Stimulated activated CD8-positive, alpha-beta memory T cell treated with anti-CD3 and anti-CD28 coated beads, Interleukin-7, amount 100 ng/mL, for 1 hour (primary cell): ENCODE results near the gene CCDC106.

Experiments used
- DNase-seq, 2 donors: peaks; one replicate each; pipeline ENCODE4 v3.0.0-alpha.2; 2020; ENCODE audit warnings: low read depth in 2 of 2

CCDC106 gene

GRCh38 chr19:55635856-55636440, 12.1 kb upstream of the CCDC106 start:
- no peak for DNase-seq

- DNase-seq: no peak
These were observed 11.3 kb upstream of the CCDC106 start for GRCh38 chr19:55636723-55637122.

GRCh38 chr19:55637534-55637933, 10.5 kb upstream of the CCDC106 start:
- no peak for DNase-seq

- DNase-seq: no peak
These were observed 9.1 kb upstream of the CCDC106 start for GRCh38 chr19:55638864-55639359.

- DNase-seq: no peak
These were observed 7.9 kb upstream of the CCDC106 start for GRCh38 chr19:55640043-55640576.

- DNase-seq: no peak
These were observed 7.2 kb upstream of the CCDC106 start, which contains the start of gene ZNF580 for GRCh38 chr19:55640577-55641425. Gene ZNF580, plus strand, starts transcription at chr19:55641002. Its CDS starts 1,507 bp downstream, at chr19:55642509.

- DNase-seq: no peak
These were observed 6.4 kb upstream of the CCDC106 start for GRCh38 chr19:55641426-55642152.

GRCh38 chr19:55642153-55643002, 5.6 kb upstream of the CCDC106 start:
- DNase-seq: no peak

GRCh38 chr19:55643003-55643886, 4.8 kb upstream of the CCDC106 start, which contains the start of gene ZNF581:
Gene ZNF581, plus strand, starts transcription at chr19:55643649. Its CDS starts 923 bp downstream, at chr19:55644572.
- peak; percentile 54 to 55 for DNase-seq

- no peak for DNase-seq
These were observed 4.2 kb upstream of the CCDC106 start for GRCh38 chr19:55643887-55644176.

- no peak for DNase-seq
These were observed 3.7 kb upstream of the CCDC106 start for GRCh38 chr19:55644191-55644833.

- DNase-seq: no peak
These were observed 3.0 kb upstream of the CCDC106 start for GRCh38 chr19:55644842-55645511.

- no peak for DNase-seq
These were observed 2.5 kb upstream of the CCDC106 start for GRCh38 chr19:55645512-55645881.

GRCh38 chr19:55646889-55647731, 902 bp upstream of the CCDC106 start:
- DNase-seq: no peak

- no peak for DNase-seq
These were observed 714 bp downstream of the CCDC106 start for GRCh38 chr19:55648585-55649267.

- no peak for DNase-seq
These were observed 1.5 kb downstream of the CCDC106 start for GRCh38 chr19:55649268-55650125.

GRCh38 chr19:55650126-55650557, 2.1 kb downstream of the CCDC106 start:
- no peak for DNase-seq
